Daoy (cell line): ENCODE results near the gene KDM1A. TPM values are rescaled to one million over a fixed set of nuclear protein-coding genes. Genes with fewer than 3 reads are reported as not detected.
"Not testable (repeated sequence)": the region's sequence is repeated elsewhere in the genome, so short reads cannot be mapped to it uniquely, and the experiment has no call there.

Experiments used
- DNase-seq: peaks from one replicate; pipeline ENCODE4 v3.0.0-alpha.2; 2015; ENCODE audit warnings: low read depth
- total RNA-seq: library from RNA; depleted of rRNA; stranded (reverse); fragments of >200 nt; shearing (Covaris generic); gene quantifications from 2 replicates; pipeline ENCODE4 v1.2.3, GENCODE V29; 2014; rRNA removed

KDM1A gene
- 194 and 271 TPM in 2 replicates for total RNA-seq

GRCh38 chr1:23019094-23019862, at the start of gene KDM1A:
TSS of gene KDM1A (plus strand) at chr1:23019468. CDS start at chr1:23019597, 129 bp downstream.
- peak; percentile 99 for DNase-seq

- DNase-seq = no peak
Observed at GRCh38 chr1:22970096-22970495, 49.2 kb upstream of the KDM1A start.

GRCh38 chr1:22971161-22971560, 48.1 kb upstream of the KDM1A start:
- DNase-seq = no peak

DNA sequence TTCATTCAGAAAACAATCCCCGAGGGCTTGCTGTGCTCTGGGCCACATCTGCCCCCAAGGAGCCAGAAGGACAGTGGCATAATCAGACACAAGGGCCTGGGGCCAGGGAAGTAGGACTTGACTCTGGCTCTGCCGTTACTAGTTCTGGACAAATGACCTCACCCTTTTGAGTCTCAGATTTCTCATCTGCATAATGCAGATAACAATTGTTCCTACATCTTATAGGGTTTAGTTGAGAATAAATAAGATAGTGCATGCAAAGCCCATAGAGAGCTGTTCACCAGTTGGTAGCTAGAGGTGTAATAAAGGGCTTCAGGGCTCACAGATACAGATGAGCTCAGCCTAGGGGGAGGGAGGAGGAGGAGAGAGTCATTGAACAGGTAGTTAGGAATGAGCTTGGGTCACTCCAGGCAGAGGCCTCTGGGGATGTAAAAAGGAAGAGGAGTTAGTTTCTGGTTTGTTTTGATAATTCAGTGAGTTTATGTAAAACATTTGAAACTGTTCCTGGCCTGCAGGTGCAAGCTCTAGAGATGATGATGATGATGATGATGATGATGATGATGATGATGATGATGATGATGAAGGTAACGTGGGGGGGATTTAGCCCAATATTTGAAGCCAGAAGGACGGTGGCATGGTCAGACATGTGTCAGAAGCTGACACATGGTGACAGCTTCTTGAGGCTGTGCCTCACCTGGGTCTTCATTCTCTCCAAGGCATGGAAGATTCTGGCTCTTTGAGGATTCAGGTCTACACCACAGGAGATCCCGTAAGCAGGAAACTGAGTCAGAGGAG, 47.5 kb upstream of the KDM1A start:
- no peak for DNase-seq

DNA sequence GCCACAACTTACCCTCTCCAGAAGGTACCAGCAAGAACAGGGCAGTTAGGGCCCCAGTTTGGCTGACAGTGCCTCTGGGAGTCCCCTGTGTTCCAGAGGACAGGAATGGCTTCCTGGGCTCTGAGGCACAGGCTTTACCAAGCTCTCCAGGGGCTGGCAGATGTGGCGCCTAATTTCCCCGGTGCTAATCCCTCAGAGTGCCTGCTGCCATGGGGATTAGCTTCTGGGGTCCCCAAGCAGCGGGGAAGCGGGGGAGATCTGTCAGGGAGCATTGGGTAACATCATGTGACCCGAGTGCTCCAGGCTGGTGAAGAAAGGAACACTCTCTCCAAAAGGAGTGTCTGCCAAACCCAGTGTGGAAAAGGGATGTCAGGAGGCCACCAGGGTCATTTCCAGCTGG, 46.5 kb upstream of the KDM1A start, which contains the start of gene LACTBL1:
LACTBL1 (minus strand) TSS at position 107 of the 400 bp plus-strand sequence. CDS start 550 bp downstream, outside the sequence.
- no peak for DNase-seq

DNA sequence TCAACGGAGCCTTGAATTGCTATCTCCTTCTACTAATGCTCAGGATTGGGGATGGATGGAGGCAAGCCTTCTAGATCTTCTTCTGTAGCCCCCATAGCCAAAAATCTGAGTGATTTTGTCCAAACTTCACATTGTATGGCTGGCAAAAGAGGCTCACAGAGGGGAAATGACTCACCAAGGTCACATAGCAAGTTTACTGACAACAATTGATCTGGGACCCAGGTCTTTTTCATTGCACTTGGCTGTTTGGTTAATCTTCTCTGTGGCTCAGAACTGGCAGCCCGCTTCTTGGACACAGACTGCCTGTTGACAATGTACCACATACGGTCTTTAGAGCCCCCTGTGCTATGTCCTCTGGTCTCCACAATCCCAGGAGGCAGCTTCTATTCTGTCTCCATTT, 43.6 kb upstream of the KDM1A start:
- DNase-seq = no peak

GRCh38 chr1:22976127-22976460, 43.2 kb upstream of the KDM1A start:
- no peak for DNase-seq

DNA sequence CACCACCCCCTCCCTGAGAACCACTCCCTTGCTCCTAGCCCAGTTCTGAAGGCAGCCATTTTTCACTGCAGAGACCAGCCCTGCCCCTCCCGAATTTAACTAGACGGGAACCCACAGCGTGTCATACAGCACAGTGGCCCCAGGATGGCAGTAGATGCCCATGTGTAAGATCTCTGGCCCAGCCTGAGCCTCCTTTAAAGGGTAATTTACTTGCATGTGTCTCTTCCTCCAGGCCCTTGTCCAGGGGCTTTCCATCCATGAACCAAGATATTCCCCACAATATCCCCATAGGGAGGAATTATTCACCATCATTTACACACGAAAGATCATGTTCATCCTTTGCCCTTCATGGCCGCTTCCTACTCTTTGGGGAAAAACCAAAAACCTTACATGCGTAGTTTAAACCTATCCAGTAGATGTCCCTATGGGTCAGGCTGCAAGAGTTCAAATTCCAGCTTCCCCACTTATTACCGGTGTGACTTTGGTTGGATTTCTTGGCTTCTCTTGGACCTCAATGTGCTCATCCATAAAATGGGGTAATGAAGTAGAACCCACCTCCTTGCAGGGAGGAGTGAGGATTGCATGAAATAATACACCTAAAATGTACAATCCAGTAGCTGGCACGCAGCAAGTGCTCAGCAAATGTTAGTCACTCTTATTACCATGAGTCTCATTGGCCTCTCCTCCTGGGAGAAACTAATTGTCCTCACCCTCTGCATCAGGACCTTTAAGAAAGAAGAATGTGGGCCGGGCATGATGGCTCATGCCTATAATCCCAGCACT, 42.6 kb upstream of the KDM1A start:
- peak; percentile 90 for DNase-seq

DNA sequence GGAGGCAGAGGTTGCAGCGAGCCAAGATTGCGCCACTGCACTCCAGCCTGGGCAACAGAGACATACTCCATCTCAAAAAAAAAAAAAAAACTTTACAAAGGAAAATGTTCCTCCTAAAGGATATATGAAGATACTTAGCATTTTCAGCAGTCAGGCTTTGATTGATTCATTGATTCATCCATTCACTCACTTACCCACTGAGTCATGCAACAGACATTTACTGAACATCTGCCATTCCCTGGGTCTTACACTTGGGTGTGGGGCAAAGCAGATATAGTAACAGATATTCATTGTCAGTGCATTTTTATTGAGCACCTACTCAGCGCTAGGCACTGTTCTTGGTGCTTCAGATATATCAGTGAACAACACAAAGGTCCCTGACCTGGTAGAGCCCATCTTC, 41.0 kb upstream of the KDM1A start:
- peak; percentile 49 for DNase-seq

DNA sequence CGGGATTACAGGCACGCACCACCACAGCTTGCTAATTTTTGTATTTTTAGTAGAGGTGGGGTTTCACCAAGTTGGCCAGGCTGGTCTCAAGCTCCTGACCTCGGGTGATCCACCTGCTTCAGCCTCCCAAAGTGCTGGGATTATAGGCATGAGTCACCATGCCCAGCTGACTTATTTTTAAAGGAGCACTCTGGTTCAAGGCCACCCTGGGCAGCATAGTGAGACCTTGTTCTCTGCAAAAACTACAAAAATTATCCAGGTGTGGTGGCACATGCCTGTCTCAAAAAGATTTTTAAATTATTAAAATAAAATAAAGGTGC, 38.8 kb upstream of the KDM1A start:
- DNase-seq = not testable (repeated sequence)

DNA sequence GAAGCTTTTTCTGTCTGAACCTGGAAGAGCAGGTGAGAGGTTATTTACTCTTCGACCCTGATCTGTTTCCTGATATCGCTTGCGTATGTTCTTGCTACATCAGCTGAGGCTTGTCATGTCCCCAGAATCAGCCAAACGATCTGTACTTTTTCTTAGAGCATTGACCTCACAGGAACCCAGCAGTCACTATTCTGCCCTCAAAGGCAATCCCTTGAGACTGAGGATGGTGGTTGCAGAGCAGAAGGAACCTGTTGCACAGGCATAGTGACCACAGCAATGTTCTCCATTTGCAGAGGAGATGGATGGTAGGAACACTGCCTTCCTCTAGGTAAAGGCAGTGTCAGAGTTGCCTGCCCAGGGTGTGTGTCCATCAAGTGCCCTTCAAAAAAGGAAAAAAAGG, 35.3 kb upstream of the KDM1A start:
- DNase-seq = no peak

GRCh38 chr1:22992384-22992783, 26.9 kb upstream of the KDM1A start:
- not testable (repeated sequence) for DNase-seq

GRCh38 chr1:22993220-22993795, 26.0 kb upstream of the KDM1A start:
- DNase-seq = not testable (repeated sequence)

DNA sequence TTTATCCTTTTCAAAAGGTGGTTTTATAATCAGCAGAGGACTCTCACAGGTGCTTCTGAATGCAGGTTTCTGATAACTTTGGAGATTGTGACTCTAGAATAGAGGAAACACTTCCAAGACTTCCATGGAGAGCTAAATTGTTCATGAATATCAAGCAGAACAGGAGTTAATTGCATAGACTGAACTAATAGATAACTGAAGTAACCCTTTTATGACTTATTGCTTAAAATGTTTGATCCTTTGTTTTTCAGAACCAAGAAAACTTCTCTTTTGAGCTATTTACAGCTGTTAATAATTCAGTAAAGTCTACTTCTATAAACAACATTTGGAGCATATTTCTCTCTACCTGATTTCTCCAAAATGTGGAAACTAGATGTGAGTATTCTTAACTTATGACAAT, 23.5 kb upstream of the KDM1A start:
- DNase-seq = no peak

DNA sequence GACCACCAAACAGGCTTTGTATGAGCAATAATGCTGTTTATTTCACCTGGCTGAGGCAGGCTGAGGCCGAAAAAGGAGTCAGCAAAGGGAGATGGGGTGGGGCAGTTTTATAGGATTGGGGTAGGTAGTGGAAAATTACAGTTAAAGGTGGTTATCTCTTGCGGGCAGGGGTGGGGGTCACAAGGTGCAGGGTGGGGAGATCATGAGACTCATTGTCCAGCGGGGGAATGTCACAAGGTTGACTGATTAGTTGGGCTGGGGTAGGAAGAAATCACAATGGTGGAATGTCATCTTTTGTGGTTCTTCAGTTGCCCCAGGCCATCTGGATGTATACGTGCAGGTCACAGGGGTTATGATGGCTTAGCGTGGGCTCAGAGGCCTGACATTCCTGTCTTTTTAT, 21.7 kb upstream of the KDM1A start:
- DNase-seq = not testable (repeated sequence)

DNA sequence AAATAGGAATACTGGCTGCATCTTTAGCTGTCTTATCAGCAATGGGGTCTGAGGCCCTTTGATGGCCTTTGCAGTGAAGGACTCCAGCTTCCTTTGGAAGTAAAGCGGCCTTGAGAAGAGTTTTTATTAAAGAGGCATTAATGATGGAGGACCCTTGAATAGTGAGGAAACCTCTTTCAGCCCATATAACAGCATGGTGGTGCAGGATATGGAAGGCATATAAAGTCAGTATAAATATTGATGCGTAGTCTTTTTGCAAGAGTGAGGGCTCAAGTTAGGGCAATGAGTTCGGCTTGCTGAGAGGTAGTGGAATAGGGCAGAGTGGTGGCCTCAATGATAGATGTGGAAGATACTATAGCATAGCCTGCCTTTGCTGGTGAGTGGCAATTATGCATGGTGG, 19.1 kb upstream of the KDM1A start:
- not testable (repeated sequence) for DNase-seq

DNA sequence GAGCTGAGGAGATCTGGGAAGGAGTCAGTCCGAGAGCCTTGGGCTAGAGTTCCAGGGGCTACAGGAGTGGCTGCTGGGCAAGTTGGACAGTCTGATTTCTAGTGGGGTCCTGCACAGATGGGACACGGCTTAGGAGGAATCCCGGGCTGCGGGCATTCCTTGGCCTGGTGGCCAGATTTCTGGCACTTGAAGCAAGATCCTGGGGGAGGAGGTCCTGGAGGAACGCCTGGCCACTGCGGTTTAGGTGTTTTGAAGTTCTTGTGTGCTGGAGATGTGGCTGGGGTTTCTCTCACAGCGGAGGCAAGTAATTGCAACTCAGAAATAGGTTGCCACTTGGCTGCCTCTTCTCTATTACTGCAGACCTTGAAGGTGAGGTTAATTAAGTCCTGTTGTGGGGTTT, 17.1 kb upstream of the KDM1A start:
- DNase-seq = not testable (repeated sequence)

GRCh38 chr1:23004112-23004511, 15.2 kb upstream of the KDM1A start:
- DNase-seq = no peak

- DNase-seq = not testable (repeated sequence)
Observed at GRCh38 chr1:23004769-23005168, 14.5 kb upstream of the KDM1A start.

DNA sequence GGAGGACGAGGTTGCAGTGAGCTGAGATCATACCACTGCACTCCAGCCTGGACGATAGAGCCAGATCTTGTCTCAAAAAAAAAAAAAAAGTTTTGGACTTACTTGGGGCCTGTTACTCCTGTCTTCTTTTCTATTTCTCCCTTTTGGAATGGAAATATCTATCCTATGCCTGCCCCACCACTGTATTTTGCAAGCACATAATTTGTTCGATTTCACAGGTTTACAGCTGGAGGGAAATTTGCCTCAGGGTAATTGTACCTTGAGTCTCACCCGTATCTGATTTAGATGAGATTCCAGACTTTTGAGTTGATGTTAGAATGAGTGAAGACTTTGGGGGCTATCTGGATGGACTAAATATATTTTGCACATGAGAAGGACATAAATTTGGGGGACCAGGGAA, 12.2 kb upstream of the KDM1A start:
- DNase-seq = no peak

GRCh38 chr1:23008901-23009300, 10.4 kb upstream of the KDM1A start:
- DNase-seq = no peak

DNA sequence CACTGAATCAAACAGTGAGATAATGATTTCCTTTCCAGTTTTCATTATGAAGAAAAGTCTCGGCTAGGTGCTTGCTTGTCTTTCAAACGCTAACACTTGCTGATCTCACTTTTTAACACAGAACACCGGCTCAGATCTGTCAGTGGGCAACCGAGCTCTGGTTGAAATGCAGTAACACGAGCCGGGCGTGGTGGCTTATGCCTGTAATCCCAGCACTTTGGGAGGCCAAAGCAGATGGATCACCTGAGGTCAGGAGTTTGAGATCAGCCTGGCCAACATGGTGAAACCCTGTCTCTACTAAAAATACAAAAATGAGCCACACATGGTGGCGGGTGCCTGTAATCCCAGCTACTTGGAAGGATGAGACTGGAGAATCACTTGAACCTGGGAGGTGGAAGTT, 9.2 kb upstream of the KDM1A start:
- DNase-seq = not testable (repeated sequence)
